Endothelial cell of umbilical vein (primary cell): Measurements from ENCODE around the gene CCDC159. TPM values are rescaled to one million over a fixed set of nuclear protein-coding genes. Genes with fewer than 3 reads are reported as not detected.

Source experiments
- BruUV-seq: library from RNA; stranded (reverse); fragments of 400-500 nt; replicated peaks from 2 replicates; lab custom pipeline; 2021; lab: Mats Ljungman, UMichigan
- CTCF ChIA-PET: fragments of 300-600, 350-600 bp; sonication (Branson Sonifier 250); formaldehyde crosslinking; loops from one replicate; lab custom pipeline; 2021; ENCODE audit warnings: antibody characterized with exemption, inconsistent platforms; lab: Charles Lee
- POLR2A ChIA-PET: fragments of 300-600, 350-600 bp; sonication (Branson Sonifier 250); formaldehyde crosslinking; loops from one replicate; lab custom pipeline; 2021; ENCODE audit warnings: antibody characterized with exemption, inconsistent platforms; lab: Charles Lee
- DNase-seq: peaks from one replicate; pipeline ENCODE4 v3.0.0-alpha.2; 2011; ENCODE audit warnings: low read depth, low spot score
- FAIRE-seq: peaks from 2 replicates; lab custom pipeline; 2011; peaks lifted over from hg19 to GRCh38; lab: Jason Lieb, UNC
- H2AFZ ChIP-seq: 2 replicates; pipeline ENCODE4 v1.6.0; 2012; ENCODE audit warnings: low read depth, low read length, control low read depth, inconsistent platforms
- H3K27ac ChIP-seq: 2 replicates; pipeline ENCODE4 v1.5.1; 2011; ENCODE audit warnings: low read depth, mild to moderate bottlenecking, control low read depth, low read length, moderate library complexity; ENCODE audit not compliant: insufficient read depth
- H3K27me3 ChIP-seq, 2 experiments: 2 replicates each; pipeline versions ENCODE4 v1.6.0 to v1.6.1; 2011; ENCODE audit warnings: low read length in 2 of 2, mixed read lengths in 1 of 2; ENCODE audit not compliant: control insufficient read depth in 2 of 2, insufficient read depth in 2 of 2
- H3K36me3 ChIP-seq, 2 experiments: 2 replicates in 1 of 2; 3 replicates in 1 of 2; pipeline ENCODE4 v1.5.1; 2011; ENCODE audit warnings: low read length in 2 of 2, mild to moderate bottlenecking in 1 of 2, moderate library complexity in 1 of 2; ENCODE audit not compliant: control insufficient read depth in 2 of 2, insufficient read depth in 2 of 2; ENCODE audit errors: extremely low read depth in 1 of 2
- H3K4me1 ChIP-seq: 3 replicates; pipeline ENCODE4 v1.5.1; 2011; ENCODE audit warnings: mild to moderate bottlenecking, low read length; ENCODE audit not compliant: control insufficient read depth, insufficient read depth; ENCODE audit errors: extremely low read depth
- H3K4me2 ChIP-seq: 2 replicates; pipeline ENCODE4 v1.6.1; 2011; ENCODE audit warnings: low read length, control low read depth, mixed read lengths; ENCODE audit not compliant: insufficient read depth
- H3K4me3 ChIP-seq, 3 experiments: fragments of 200-600 bp in 1 of 3; sonication (generic), shearing (Covaris generic) in 1 of 3; replicated peaks in 1 of 3; 2 replicates each; pipeline ENCODE4 v1.5.1; 2011 to 2016; ENCODE audit warnings: control low read depth in 3 of 3, low read length in 3 of 3, mild to moderate bottlenecking in 2 of 3, inconsistent platforms in 1 of 3, low read depth in 1 of 3, moderate library complexity in 1 of 3; ENCODE audit not compliant: insufficient read depth in 1 of 3
- H3K79me2 ChIP-seq: 2 replicates; pipeline ENCODE4 v1.6.0; 2012; ENCODE audit warnings: low read length, inconsistent platforms; ENCODE audit not compliant: control insufficient read depth, insufficient read depth
- H3K9ac ChIP-seq: replicated peaks from 2 replicates; pipeline ENCODE3; 2011; ENCODE audit warnings: low read length, control low read depth; ENCODE audit not compliant: insufficient read depth; ENCODE audit errors: extremely low read depth
- H3K9me1 ChIP-seq: replicated peaks from 3 replicates; pipeline ENCODE4 v1.6.0; 2011; ENCODE audit warnings: mild to moderate bottlenecking, low read length; ENCODE audit not compliant: control insufficient read depth, insufficient read depth; ENCODE audit errors: extremely low read depth
- H3K9me3 ChIP-seq: replicated peaks from 2 replicates; pipeline ENCODE4 v1.5.1; 2012; ENCODE audit warnings: low read length, inconsistent platforms; ENCODE audit not compliant: control insufficient read depth, insufficient read depth
- H4K20me1 ChIP-seq: replicated peaks from 2 replicates; pipeline ENCODE3; 2011; ENCODE audit warnings: mild to moderate bottlenecking, low read length; ENCODE audit not compliant: control insufficient read depth, insufficient read depth; ENCODE audit errors: extremely low read depth
- CTCF ChIP-seq, 2 donors: IDR thresholded peaks; 1 replicate in 1 of 2; 2 replicates in 1 of 2; pipeline ENCODE4 v1.5.1; 2011; ENCODE audit warnings: low read length in 2 of 2, mild to moderate bottlenecking in 2 of 2, moderate library complexity in 2 of 2, control low read depth in 1 of 2, inconsistent platforms in 1 of 2, low read depth in 1 of 2; ENCODE audit not compliant: insufficient read depth in 1 of 2; ENCODE audit errors: extremely low read depth in 1 of 2
- EZH2 ChIP-seq: IDR thresholded peaks from 2 replicates; pipeline ENCODE4 v1.6.1; 2012; ENCODE audit warnings: borderline replicate concordance, low read depth, mild to moderate bottlenecking, moderate library complexity, low read length, inconsistent platforms; ENCODE audit not compliant: severe bottlenecking
- FOS ChIP-seq: IDR thresholded peaks from 2 replicates; pipeline ENCODE4 v1.6.1; 2011; ENCODE audit warnings: mild to moderate bottlenecking, low read length, moderate library complexity, borderline replicate concordance; ENCODE audit not compliant: insufficient read depth
- GATA2 ChIP-seq: IDR thresholded peaks from 2 replicates; pipeline ENCODE4 v1.7.0; 2011; ENCODE audit warnings: low read depth, mild to moderate bottlenecking, moderate library complexity, mixed read lengths, low read length; ENCODE audit not compliant: insufficient read length, insufficient read depth
- JUN ChIP-seq: IDR thresholded peaks from 2 replicates; pipeline ENCODE4 v1.6.1; 2011; ENCODE audit warnings: borderline replicate concordance, low read depth; ENCODE audit not compliant: insufficient read length, insufficient read depth
- MYC ChIP-seq: IDR thresholded peaks from one replicate; pipeline ENCODE4 v1.6.1; 2011; ENCODE audit warnings: mild to moderate bottlenecking, low read depth, low read length
- POLR2A ChIP-seq: IDR thresholded peaks from 2 replicates; pipeline ENCODE4 v1.6.1; 2012; ENCODE audit warnings: low read depth, mild to moderate bottlenecking, control low read depth, low read length
- POLR2AphosphoS5 ChIP-seq: IDR thresholded peaks from 2 replicates; pipeline ENCODE4 v1.6.1; 2012; ENCODE audit warnings: low read depth, mild to moderate bottlenecking, control low read depth, low read length, moderate library complexity; ENCODE audit not compliant: insufficient read depth
- dilution Hi-C: fragments of 300-500 bp; cut with MboI; formaldehyde crosslinking; loops from one replicate; pipeline ENCODE4 v1.15.0; 2019; ENCODE audit warnings: low sequenced_read_pairs; ENCODE audit not compliant: extremely low pct_ligation_motif_present
- intact Hi-C: fragments of 100-400 bp; cut with micrococcal nuclease; formaldehyde crosslinking; loops from one replicate; pipeline ENCODE4 v1.10.0; 2022
- polyA plus RNA-seq, 4 experiments: library from polyadenylated mRNA; depleted of rRNA in 3 of 4; stranded (reverse) in 3 of 4; unstranded in 1 of 4; fragments of >200 nt; gene quantifications; 2 replicates each; pipeline versions ENCODE4 v1.2.1 to v1.2.3, GENCODE V29; 2011 to 2012; ENCODE audit warnings: missing spikeins in 1 of 4
- total RNA-seq: library from RNA; stranded (reverse); gene quantifications from 2 replicates; pipeline ENCODE4 v1.2.3, GENCODE V29; 2021
- TF ChIP-seq, protein P1 (sequence below): IDR thresholded peaks from 2 replicates; pipeline ENCODE4 v1.6.1; 2011; ENCODE audit not compliant: insufficient read depth, insufficient read length

CCDC159 gene
- total and polyA plus RNA-seq, 2 donors (not counting 3 experiments of a cell fraction or from before 2014, with no cell fraction given) = 30.0 to 31.6 TPM

DNA sequence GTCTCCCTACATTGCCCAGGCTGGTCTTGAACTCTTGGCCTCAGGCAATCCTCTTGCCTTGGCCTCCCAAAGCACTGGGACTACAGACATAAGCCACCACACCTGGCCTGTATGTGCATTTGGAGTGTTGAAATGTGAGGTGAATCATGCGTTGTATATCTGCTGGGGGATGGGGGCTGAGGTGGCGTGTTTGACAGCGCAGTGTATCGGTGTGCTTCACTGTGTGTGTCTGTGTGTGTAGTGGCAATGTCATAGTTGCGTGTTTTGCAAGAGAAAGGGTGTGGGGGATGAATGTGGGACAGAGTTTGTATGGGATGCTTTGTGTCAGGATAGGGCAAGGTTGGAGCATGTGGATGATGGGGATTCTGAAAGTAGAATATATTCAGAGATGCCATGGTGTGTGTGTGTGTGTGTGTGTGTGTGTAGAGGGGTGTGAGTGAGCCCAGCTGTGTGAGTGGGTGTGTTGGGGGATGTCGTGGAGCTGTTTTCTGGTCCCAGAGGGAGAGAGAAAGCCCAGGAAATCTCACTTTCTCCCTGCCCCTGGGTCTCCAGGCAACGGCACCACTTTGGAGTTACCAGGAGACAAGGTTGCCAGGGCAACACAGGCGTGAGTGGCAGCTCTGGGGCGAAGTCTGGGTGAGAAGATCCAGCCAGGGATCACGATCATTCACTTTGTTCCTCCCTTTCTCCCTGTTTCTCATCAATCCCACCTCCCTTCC, 27.0 kb downstream of the CCDC159 start:
- ChIA-PET CTCF (interaction anchor here (2.0 to 2.8 kb wide), 2 partner anchors 10 to 79 kb away, joined by 8 to 20 read pairs; partner anchors contain the start of gene EPOR), POLR2A (no interaction called here)
- TF ChIP-seq JUN (no peak), CTCF (IDR thresholded peaks at IDR 0.05; ENCODE audit: extremely low read depth in 1 of 2, insufficient read depth in 1 of 2, low read depth in 1 of 2, low read length in 2 of 2) (no peak), POLR2A (no peak), MYC (no peak), POLR2AphosphoS5 (no peak), GATA2 (no peak), FOS (no peak), EZH2 (no peak)
- TF ChIP-seq, protein P1, sequence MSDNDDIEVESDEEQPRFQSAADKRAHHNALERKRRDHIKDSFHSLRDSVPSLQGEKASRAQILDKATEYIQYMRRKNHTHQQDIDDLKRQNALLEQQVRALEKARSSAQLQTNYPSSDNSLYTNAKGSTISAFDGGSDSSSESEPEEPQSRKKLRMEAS = no peak
- H3K4me2 ChIP-seq = no peak overlapping the region
- H3K9me1 ChIP-seq = no peaks in the 10 kb centered on the region
- DNase-seq = no peak
- H2AFZ ChIP-seq = no peak overlapping the region
- H3K27ac ChIP-seq = no peak overlapping the region
- peaks cover 32% of the 10 kb centered on the region for H3K4me1 ChIP-seq
- BruUV-seq = no TSS peak
- FAIRE-seq = no peak
- intact Hi-C loops = no loop called here
- H3K36me3 ChIP-seq = no peaks in the 10 kb centered on the region
- dilution Hi-C loops = no loop called here
- H3K9ac ChIP-seq = no peak overlapping the region
- H3K27me3 ChIP-seq = no peaks in the 10 kb centered on the region
- H3K79me2 ChIP-seq = peaks cover 3% of the 10 kb centered on the region
- H3K4me3 ChIP-seq = no peak overlapping the region
- no peaks in the 10 kb centered on the region for H3K9me3 ChIP-seq
- H4K20me1 ChIP-seq = no peaks in the 10 kb centered on the region
